Measurements from ENCODE around the gene RNFT2.

Gene RNFT2

DNA sequence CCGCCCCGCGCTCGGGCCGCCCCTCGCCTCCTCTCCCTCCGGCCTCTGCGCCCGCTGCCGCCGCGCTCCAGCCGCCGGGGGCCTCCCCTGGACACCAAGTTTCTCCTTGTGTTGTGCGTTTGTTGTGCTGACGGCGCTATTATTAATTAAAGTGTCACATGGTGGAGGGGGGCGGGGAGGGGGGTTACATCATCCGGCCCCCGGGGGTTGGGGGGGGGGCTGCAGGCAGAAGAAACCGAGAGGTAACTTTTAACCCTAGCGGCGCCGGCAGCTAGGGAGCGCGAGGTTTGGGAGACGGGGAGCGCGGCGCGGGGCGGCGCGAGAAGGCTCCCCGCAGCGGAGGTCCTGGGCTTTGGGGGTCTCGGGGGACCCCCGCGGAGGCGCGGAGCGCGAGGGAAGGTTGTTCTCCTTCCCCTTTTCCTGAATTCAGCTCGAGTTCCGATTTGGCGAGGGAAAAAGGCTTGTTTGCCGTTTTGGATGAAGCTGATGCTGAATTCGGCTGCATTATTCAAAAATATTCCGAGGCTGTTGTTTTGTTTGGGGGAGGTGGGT, 143.3 kb downstream of the RNFT2 start, which contains the start of gene HRK:
Gene HRK (minus strand): TSS at position 117 of the 552 bp plus-strand sequence. CDS start 134 bp downstream, outside the sequence.
- H3K4me3 ChIP-seq (ENCODE audit: low read length), result peak within 1 kb of the TSS; percentile 5; the same call in 1 of the 2 replicates
- DNase-seq (ENCODE audit: low read depth), result no peak
- TF ChIP-seq, protein P1, sequence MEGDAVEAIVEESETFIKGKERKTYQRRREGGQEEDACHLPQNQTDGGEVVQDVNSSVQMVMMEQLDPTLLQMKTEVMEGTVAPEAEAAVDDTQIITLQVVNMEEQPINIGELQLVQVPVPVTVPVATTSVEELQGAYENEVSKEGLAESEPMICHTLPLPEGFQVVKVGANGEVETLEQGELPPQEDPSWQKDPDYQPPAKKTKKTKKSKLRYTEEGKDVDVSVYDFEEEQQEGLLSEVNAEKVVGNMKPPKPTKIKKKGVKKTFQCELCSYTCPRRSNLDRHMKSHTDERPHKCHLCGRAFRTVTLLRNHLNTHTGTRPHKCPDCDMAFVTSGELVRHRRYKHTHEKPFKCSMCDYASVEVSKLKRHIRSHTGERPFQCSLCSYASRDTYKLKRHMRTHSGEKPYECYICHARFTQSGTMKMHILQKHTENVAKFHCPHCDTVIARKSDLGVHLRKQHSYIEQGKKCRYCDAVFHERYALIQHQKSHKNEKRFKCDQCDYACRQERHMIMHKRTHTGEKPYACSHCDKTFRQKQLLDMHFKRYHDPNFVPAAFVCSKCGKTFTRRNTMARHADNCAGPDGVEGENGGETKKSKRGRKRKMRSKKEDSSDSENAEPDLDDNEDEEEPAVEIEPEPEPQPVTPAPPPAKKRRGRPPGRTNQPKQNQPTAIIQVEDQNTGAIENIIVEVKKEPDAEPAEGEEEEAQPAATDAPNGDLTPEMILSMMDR (conservative IDR thresholded peaks at IDR 0.05; ENCODE audit: low read length), result no peak

DNA sequence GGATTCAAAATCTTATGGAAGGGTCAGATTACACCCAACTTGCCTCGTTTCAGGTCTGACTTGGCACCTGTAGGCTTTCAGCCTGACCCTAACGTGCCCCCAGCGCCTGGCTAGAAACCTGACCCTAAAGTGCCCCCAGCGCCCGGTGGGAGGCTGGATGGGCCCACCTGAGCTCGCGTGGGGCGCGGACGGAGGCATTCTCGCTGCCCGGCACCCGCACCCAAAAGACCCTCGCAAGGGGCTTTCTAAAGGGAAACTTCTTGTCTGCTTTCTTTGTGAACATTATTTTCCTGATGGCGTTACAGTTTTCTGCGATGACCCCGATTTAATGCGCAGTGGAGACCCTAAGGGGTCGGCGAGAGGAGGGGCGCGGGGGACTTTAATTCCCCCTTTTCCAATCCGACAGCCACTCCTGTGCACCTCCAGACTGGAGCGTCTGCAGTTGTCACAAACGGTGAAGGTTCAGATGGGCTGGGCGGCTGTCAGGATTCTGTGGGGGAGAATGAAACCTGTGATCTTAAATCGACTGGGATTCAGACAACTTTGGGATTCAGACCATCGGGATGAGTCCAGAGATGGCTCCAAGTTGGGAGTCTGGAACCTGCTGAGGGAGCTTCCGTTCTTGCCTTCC, 143.9 kb downstream of the RNFT2 start:
- no peak overlapping the region for H3K4me3 ChIP-seq (ENCODE audit: low read length)
- DNase-seq (ENCODE audit: low read depth), result no peak
- TF ChIP-seq, protein P1 (conservative IDR thresholded peaks at IDR 0.05; ENCODE audit: low read length), result no peak

DNA sequence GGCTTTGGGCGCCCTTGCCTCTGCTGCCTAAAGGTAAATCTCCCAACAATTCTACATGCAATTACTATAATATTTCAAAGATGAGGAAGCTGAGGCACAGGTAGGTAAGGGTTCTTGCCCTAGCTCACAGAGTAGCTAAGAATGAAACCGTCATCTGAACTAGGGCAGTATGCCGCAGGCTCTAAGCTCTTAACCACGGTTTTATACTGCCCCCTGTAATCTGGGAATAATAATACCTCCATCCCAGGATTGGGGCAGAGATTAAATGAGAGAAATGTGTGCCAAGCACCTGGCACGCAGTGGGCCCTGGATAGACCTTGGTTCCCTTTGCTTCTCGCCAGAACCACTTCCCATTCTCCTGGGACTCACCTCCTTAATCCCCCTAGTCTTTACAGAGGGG, 144.6 kb downstream of the RNFT2 start:
- peak; percentile 57 for DNase-seq (ENCODE audit: low read depth)
- TF ChIP-seq, protein P1 (conservative IDR thresholded peaks at IDR 0.05; ENCODE audit: low read length), result peak; percentile 57
- no peak overlapping the region for H3K4me3 ChIP-seq (ENCODE audit: low read length)

DNA sequence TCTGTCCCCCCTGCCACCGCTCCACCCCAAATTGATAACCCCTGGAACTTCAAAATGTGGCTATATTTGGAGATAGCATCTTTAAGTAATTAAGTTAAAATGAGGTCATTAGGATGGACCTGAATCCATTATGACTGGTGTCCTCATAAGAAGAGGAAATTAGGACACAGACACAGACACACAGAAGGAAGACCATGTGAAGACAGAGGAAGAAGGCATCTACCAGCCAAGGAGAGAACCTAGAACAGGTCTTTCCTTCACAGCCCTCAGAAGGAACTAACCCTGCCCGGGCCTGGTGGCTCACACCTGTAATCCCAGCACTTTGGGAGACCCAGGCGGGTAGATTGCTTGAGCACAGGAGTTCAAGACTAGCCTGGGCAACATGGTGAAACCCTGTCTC, 146.8 kb downstream of the RNFT2 start:
- no peak for DNase-seq (ENCODE audit: low read depth)
- TF ChIP-seq, protein P1 (conservative IDR thresholded peaks at IDR 0.05; ENCODE audit: low read length), result no peak
- H3K4me3 ChIP-seq (ENCODE audit: low read length), result no peak overlapping the region

DNA sequence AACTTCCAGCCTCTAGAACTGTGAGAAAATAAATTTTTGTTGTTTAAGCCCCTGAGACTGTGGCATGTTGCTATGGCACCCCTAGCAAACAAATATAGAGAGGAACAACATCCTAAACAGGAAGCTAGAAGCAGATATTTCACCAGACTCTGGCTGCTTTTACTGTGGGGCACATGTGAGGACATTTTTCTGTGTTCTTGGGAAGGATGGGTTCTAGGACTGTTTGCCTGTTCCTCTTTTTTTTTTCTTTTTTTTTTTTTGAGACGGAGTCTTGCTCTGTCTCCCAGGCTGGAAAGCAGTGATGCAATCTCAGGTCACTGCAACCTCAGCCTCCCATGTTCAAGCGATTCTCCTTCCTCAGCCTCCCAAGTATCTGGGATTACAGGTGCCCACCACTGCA, 147.4 kb downstream of the RNFT2 start:
- DNase-seq (ENCODE audit: low read depth), result no peak
- H3K4me3 ChIP-seq (ENCODE audit: low read length), result no peak overlapping the region
- TF ChIP-seq, protein P1 (conservative IDR thresholded peaks at IDR 0.05; ENCODE audit: low read length), result no peak

DNA sequence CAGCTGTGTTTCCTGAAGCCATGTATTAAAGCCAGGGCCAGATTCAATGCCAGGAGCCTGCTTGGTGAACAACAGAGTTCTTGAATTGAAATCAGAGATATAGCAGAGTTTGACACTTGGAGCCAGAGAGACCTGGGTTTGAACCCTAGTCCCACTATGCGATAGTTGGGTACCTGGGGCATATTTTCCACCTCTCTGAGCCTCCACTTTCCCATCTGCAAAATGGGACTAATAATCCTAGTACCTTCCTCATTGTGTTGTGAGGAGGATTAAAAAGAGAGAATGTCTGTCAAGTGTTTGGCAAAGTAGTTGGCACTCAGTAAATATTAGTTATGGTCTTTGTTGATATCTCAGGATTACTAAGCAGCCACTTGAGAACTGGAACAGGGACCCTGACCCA, 149.1 kb downstream of the RNFT2 start:
- no peak for DNase-seq (ENCODE audit: low read depth)
- H3K4me3 ChIP-seq (ENCODE audit: low read length), result no peak overlapping the region
- TF ChIP-seq, protein P1 (conservative IDR thresholded peaks at IDR 0.05; ENCODE audit: low read length), result no peak

DNA sequence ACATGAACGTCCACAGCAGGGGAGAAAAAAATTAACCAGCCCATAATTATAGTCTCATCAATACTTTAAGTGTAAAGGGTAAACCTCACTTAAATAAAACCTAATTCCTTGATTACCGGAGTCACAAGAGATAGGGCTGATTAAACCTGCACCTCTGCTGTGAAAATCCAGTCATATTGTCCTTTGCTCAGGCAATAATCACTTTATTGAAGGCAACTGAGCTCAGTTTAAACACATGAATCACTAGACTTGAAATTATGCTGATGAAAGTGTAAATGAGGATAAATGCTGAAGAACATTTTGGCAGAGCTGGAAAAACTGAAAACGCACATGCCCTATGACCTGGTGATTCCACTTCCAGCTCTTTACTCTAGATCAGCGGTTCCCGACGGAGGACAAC, 149.8 kb downstream of the RNFT2 start:
- no peak overlapping the region for H3K4me3 ChIP-seq (ENCODE audit: low read length)
- DNase-seq (ENCODE audit: low read depth), result no peak
- TF ChIP-seq, protein P1 (conservative IDR thresholded peaks at IDR 0.05; ENCODE audit: low read length), result no peak
